Stomach (tissue), 4 donors: ENCODE measurements around the gene TBC1D8.

ENCODE experiments used
- EP300 ChIP-seq: sonication (generic); formaldehyde crosslinking; IDR thresholded peaks from one replicate; pipeline ENCODE4 v1.6.1; 2017; ENCODE audit warnings: antibody characterized with exemption
- POLR2A ChIP-seq, 4 donors: fragments of 450-650 bp; IDR thresholded peaks; one replicate each; pipeline ENCODE4 v1.6.1; 2016; ENCODE audit warnings: antibody characterized with exemption in 4 of 4, control low read depth in 2 of 4, mild to moderate bottlenecking in 1 of 4, moderate library complexity in 1 of 4
- POLR2AphosphoS5 ChIP-seq, 3 donors: sonication (generic); formaldehyde crosslinking; IDR thresholded peaks; one replicate each; pipeline ENCODE4 v1.6.1; 2016; ENCODE audit warnings: antibody characterized with exemption in 3 of 3
- TF ChIP-seq, protein P1 (sequence below), 7 experiments: fragments of 450-650 bp in 4 of 7; fragments of 200-600 bp in 3 of 7; sonication (generic) in 3 of 7; IDR thresholded peaks; one replicate each; pipeline ENCODE4 v1.5.1; 2016 to 2019; ENCODE audit warnings: antibody characterized with exemption in 7 of 7, control low read depth in 2 of 7, mild to moderate bottlenecking in 1 of 7

DNA sequence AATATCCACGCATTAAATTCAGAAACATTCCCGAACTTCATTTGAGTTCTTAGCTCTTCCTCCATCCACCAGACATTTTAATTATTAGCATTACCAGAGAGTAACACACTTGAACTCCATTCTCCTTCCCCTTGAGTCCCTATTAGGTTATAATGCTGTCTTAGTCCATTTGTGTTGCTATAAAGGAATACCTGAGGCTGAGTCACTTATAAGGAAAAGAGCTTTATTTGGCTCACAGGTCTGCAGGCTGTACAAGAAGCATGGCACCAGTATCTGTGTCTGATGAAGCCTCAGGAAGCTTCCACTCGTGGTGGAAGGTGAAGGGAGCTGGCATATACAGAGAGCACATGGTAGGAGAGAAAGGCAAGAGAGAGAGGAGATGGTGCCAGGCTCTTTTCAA, 25.4 kb downstream of the TBC1D8 start:
- TF ChIP-seq, protein P1, sequence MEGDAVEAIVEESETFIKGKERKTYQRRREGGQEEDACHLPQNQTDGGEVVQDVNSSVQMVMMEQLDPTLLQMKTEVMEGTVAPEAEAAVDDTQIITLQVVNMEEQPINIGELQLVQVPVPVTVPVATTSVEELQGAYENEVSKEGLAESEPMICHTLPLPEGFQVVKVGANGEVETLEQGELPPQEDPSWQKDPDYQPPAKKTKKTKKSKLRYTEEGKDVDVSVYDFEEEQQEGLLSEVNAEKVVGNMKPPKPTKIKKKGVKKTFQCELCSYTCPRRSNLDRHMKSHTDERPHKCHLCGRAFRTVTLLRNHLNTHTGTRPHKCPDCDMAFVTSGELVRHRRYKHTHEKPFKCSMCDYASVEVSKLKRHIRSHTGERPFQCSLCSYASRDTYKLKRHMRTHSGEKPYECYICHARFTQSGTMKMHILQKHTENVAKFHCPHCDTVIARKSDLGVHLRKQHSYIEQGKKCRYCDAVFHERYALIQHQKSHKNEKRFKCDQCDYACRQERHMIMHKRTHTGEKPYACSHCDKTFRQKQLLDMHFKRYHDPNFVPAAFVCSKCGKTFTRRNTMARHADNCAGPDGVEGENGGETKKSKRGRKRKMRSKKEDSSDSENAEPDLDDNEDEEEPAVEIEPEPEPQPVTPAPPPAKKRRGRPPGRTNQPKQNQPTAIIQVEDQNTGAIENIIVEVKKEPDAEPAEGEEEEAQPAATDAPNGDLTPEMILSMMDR (IDR thresholded peaks at IDR 0.05) = no peak
- TF ChIP-seq POLR2A (IDR thresholded peaks at IDR 0.05) (no peak), POLR2AphosphoS5 (IDR thresholded peaks at IDR 0.05) (no peak), EP300 (no peak)
